ENCODE measurements around the gene FMN1.
A peak's percentile ranks its signal among the peaks of the same experiment; 100 is the strongest.

FMN1 gene

DNA sequence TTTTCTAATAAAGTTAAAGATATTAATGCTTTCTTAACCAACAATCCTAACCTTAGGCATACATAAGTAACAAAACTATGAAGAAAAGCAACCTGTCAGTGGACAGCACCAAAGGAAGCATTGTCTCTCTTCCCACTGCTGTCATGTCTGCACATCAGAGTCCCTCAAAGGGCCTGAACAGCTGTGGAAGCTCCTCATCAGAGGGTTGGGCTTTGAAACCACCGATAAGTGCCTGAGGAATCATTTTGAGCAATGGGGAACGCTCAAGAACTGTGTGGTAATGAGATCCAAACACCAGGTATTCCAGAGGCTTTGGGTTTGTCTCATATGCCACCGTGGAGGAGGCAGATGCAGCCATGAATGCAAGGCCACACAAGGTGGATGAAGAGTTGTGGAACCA, 182.5 kb downstream of the FMN1 start:
- no peaks in the 10 kb centered on the region for H3K27me3 ChIP-seq (ENCODE audit: control insufficient read depth, insufficient read depth, low read length)
- H3K36me3 ChIP-seq (ENCODE audit: control insufficient read depth, insufficient read depth, low read length): no peaks in the 10 kb centered on the region
- H3K9ac ChIP-seq (ENCODE audit: low read depth, low read length): no peak overlapping the region
- H3K9me3 ChIP-seq (ENCODE audit: control insufficient read depth, insufficient read depth, low read length): no peaks in the 10 kb centered on the region
- H3K4me3 ChIP-seq (ENCODE audit: low read depth, low read length): no peak overlapping the region
- H3K4me1 ChIP-seq (ENCODE audit: control insufficient read depth, insufficient read depth, low read length): peaks cover 18% of the 10 kb centered on the region
- no peak overlapping the region for H3K27ac ChIP-seq (ENCODE audit: low read depth, low read length)

DNA sequence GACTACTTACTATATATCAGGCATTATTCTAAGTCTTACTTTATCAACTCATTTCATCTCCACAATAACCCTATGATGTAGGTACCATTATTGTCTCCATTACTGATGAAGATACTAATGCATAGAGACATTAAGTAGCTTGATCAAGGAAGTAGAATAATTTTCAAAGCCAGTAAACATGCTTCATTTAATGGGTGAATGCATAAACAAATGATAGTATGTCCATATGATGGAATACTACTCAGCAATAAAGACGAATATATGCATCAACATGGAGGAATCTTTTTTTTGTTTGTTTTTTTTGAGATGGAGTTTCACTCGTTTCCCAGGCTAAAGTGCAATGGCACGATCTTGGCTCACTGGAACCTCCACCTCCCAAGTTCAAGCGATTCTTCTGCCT, 184.9 kb downstream of the FMN1 start:
- Histone ChIP-seq H3K4me1 (ENCODE audit: control insufficient read depth, insufficient read depth, low read length) (peaks cover 16% of the 10 kb centered on the region), H3K27ac (ENCODE audit: low read depth, low read length) (no peak overlapping the region), H3K9me3 (ENCODE audit: control insufficient read depth, insufficient read depth, low read length) (no peaks in the 10 kb centered on the region), H3K36me3 (ENCODE audit: control insufficient read depth, insufficient read depth, low read length) (no peaks in the 10 kb centered on the region), H3K9ac (ENCODE audit: low read depth, low read length) (no peak overlapping the region), H3K4me3 (ENCODE audit: low read depth, low read length) (no peak overlapping the region), H3K27me3 (ENCODE audit: control insufficient read depth, insufficient read depth, low read length) (no peaks in the 10 kb centered on the region)

DNA sequence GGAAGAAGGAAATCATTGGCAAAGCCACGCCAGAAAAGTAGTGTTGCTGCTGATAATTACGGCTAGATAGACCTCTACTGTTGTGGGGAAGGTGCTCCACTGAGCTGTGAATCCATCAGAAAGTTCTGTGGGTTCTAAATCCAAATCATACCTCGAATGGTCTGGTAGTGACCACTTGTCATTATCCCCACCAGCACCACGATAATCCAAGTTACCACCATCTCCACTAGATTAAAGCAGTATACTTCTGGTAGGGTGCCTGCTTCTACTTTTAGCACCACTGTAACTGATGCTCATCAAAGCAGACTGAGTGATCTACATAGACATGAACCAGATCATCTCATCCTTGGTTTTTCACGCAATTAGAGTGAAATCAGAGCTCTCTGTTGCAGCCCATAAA, 185.5 kb downstream of the FMN1 start:
- no peak overlapping the region for H3K4me3 ChIP-seq (ENCODE audit: low read depth, low read length)
- H3K9me3 ChIP-seq (ENCODE audit: control insufficient read depth, insufficient read depth, low read length): no peaks in the 10 kb centered on the region
- H3K4me1 ChIP-seq (ENCODE audit: control insufficient read depth, insufficient read depth, low read length): peaks cover 16% of the 10 kb centered on the region
- H3K27ac ChIP-seq (ENCODE audit: low read depth, low read length): no peak overlapping the region
- H3K36me3 ChIP-seq (ENCODE audit: control insufficient read depth, insufficient read depth, low read length): no peaks in the 10 kb centered on the region
- H3K9ac ChIP-seq (ENCODE audit: low read depth, low read length): no peak overlapping the region
- H3K27me3 ChIP-seq (ENCODE audit: control insufficient read depth, insufficient read depth, low read length): no peaks in the 10 kb centered on the region

DNA sequence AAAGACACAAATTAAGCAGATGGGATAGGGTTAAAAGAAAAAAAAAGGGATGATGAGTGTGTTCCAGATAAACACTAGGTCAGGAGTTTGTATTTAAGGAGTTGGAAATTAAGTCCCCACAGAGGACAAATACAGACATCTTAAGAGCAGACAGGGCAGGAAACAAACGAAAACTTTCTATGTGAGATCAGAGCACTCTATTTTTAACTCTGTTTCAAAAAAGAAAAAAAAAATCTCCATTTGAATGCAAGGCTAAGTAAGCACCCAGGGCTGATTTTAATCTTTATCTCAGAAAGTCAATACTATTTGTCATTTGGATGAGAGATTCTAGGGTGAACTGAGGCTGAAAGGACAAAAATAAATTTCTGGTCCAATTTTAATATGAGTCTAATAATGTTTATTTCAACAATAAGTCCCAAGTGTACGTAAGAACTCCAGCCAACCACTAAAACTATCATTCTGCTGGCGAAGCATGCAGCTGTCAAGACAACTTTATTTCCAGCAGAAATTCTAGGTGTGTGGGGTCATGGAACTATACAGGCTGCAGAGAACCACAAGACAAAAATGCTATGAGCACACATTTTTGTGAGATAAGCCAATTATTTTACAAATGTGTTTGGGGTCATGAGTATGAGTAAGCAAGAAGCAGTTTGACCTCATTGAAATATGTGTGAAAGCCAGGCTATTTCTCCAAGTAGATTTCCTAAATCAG, 186.1 kb downstream of the FMN1 start:
- Histone ChIP-seq H3K27ac (ENCODE audit: low read depth, low read length) (peak overlapping the region; percentile 32), H3K9me3 (ENCODE audit: control insufficient read depth, insufficient read depth, low read length) (no peaks in the 10 kb centered on the region), H3K36me3 (ENCODE audit: control insufficient read depth, insufficient read depth, low read length) (no peaks in the 10 kb centered on the region), H3K9ac (ENCODE audit: low read depth, low read length) (no peak overlapping the region), H3K4me3 (ENCODE audit: low read depth, low read length) (no peak overlapping the region), H3K27me3 (ENCODE audit: control insufficient read depth, insufficient read depth, low read length) (no peaks in the 10 kb centered on the region), H3K4me1 (ENCODE audit: control insufficient read depth, insufficient read depth, low read length) (peaks cover 16% of the 10 kb centered on the region)

DNA sequence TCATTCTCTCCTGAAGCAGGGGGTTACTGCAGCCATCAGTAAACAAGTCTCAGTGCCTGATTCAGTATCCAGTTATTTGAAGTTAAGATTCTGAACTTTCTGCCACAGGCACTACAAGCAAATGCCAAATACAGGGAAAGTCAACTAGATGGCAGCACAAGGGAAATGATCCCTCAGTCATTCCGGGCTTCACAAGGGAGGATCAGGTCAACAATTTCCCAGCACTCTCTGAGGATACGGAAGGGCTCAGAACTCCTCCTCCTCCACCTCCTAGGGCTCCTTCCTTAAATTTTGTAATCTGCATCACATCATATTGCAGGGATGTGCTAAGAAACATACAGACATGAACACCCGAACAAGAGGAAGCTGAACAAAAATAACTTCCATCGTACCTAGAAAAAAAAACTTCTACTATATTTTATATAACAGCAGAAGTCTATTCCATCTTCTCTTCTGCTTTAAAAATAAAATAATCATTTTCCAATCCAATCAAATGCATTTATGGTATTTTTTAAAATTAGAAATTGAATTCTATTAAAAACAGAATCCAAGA, 187.1 kb downstream of the FMN1 start:
- H3K9ac ChIP-seq (ENCODE audit: low read depth, low read length): no peak overlapping the region
- no peaks in the 10 kb centered on the region for H3K27me3 ChIP-seq (ENCODE audit: control insufficient read depth, insufficient read depth, low read length)
- no peak overlapping the region for H3K4me3 ChIP-seq (ENCODE audit: low read depth, low read length)
- H3K4me1 ChIP-seq (ENCODE audit: control insufficient read depth, insufficient read depth, low read length): peaks cover 16% of the 10 kb centered on the region
- H3K36me3 ChIP-seq (ENCODE audit: control insufficient read depth, insufficient read depth, low read length): no peaks in the 10 kb centered on the region
- H3K9me3 ChIP-seq (ENCODE audit: control insufficient read depth, insufficient read depth, low read length): no peaks in the 10 kb centered on the region
- H3K27ac ChIP-seq (ENCODE audit: low read depth, low read length): peak overlapping the region; percentile 32

DNA sequence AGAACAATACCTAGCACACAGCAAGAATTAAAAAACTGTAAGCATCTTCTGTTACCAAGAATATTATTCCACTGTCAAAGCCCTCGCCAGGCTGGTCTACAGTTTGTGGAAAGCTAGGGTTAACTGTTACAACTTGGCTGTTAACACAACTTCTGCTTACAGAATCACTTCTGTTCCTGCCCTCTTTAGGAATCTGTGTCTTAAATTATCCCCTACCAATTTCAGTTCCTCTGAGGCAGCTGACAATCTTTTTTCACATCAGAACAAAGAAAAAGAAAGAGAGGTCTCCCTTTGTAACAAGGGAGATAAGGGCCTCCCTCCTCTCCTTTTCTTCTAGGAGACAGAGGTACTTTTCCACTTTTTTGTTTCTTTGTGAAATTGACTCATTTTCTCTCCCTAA, 188.9 kb downstream of the FMN1 start:
- no peaks in the 10 kb centered on the region for H3K27me3 ChIP-seq (ENCODE audit: control insufficient read depth, insufficient read depth, low read length)
- H3K4me3 ChIP-seq (ENCODE audit: low read depth, low read length): no peak overlapping the region
- no peaks in the 10 kb centered on the region for H3K9me3 ChIP-seq (ENCODE audit: control insufficient read depth, insufficient read depth, low read length)
- H3K4me1 ChIP-seq (ENCODE audit: control insufficient read depth, insufficient read depth, low read length): peaks cover 16% of the 10 kb centered on the region
- no peaks in the 10 kb centered on the region for H3K36me3 ChIP-seq (ENCODE audit: control insufficient read depth, insufficient read depth, low read length)
- H3K9ac ChIP-seq (ENCODE audit: low read depth, low read length): no peak overlapping the region
- H3K27ac ChIP-seq (ENCODE audit: low read depth, low read length): no peak overlapping the region

DNA sequence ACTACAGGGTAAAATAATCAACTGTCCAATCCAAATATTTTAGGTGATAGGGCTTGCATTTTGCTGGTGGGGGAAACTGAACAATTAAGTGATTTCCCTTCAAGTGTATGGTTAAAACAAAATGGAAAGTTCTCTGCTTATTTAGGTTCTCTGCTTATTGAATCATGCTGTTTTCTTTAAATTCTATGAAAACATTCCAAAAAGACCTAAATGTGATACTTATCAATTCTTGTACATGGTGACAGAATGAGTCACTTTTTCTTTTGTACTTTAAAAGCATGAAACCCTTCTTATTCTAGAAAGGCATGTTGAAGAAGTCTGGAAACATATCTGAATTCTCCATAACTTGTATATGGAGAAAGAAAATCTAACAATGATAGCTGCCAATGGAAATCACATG, 192.6 kb downstream of the FMN1 start:
- Histone ChIP-seq H3K4me3 (ENCODE audit: low read depth, low read length) (no peak overlapping the region), H3K9ac (ENCODE audit: low read depth, low read length) (no peak overlapping the region), H3K4me1 (ENCODE audit: control insufficient read depth, insufficient read depth, low read length) (no peaks in the 10 kb centered on the region), H3K27me3 (ENCODE audit: control insufficient read depth, insufficient read depth, low read length) (no peaks in the 10 kb centered on the region), H3K9me3 (ENCODE audit: control insufficient read depth, insufficient read depth, low read length) (no peaks in the 10 kb centered on the region), H3K27ac (ENCODE audit: low read depth, low read length) (no peak overlapping the region), H3K36me3 (ENCODE audit: control insufficient read depth, insufficient read depth, low read length) (no peaks in the 10 kb centered on the region)

DNA sequence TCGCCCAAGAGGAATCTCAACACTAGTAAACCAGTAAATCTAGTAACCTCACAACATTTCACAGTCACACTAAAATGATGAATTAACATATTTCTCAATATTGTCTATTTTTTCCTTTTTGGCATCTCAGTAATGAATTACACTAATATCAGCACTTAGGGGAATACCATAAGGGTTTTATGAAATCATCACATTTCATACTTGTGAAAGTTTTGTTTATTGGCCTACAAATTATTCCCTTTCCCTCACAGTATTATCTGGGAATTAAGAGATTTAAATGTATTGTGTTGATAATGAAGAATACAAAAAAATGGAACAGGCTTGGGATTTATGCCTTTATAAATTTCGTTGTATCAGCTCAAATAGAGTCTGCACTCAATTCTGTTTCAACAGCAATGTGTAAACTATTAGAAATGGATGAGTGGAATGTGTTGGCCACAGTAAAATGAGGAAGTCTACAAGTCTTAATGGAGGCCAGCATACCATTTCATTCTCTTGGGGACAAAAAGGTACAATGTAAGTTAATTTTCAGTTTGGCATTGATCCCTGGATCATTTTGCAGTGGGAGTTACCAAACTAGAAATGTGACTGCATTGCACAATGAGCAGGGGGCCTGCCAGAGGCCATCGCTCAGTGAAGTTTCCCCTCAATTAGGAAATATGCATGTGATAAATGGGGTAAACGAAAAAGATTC, 195.4 kb downstream of the FMN1 start:
- Histone ChIP-seq H3K27me3 (ENCODE audit: control insufficient read depth, insufficient read depth, low read length) (no peaks in the 10 kb centered on the region), H3K9ac (ENCODE audit: low read depth, low read length) (no peak overlapping the region), H3K36me3 (ENCODE audit: control insufficient read depth, insufficient read depth, low read length) (no peaks in the 10 kb centered on the region), H3K27ac (ENCODE audit: low read depth, low read length) (no peak overlapping the region), H3K4me1 (ENCODE audit: control insufficient read depth, insufficient read depth, low read length) (no peaks in the 10 kb centered on the region), H3K9me3 (ENCODE audit: control insufficient read depth, insufficient read depth, low read length) (no peaks in the 10 kb centered on the region), H3K4me3 (ENCODE audit: low read depth, low read length) (no peak overlapping the region)

DNA sequence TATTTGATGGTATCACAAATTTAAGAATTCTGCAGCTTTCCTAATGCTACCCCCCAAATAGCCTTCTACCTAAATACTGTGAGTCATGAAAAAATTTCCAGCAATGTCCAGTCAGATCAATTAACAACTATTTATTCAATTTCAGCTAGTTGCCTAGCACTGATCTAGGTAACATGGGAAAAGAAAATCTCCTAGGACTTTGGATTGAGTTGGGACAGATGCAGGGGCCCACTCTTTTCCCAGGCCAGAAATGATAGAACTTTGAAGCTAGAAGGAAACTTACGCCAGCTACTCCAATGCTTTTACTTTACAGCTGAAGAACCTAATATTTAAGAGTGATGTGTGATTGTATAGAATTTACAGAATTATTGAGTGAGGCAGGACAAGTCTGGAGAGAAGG, 196.3 kb downstream of the FMN1 start:
- Histone ChIP-seq H3K4me3 (ENCODE audit: low read depth, low read length) (no peak overlapping the region), H3K27ac (ENCODE audit: low read depth, low read length) (no peak overlapping the region), H3K4me1 (ENCODE audit: control insufficient read depth, insufficient read depth, low read length) (peaks cover 4% of the 10 kb centered on the region), H3K36me3 (ENCODE audit: control insufficient read depth, insufficient read depth, low read length) (no peaks in the 10 kb centered on the region), H3K9me3 (ENCODE audit: control insufficient read depth, insufficient read depth, low read length) (no peaks in the 10 kb centered on the region), H3K9ac (ENCODE audit: low read depth, low read length) (no peak overlapping the region), H3K27me3 (ENCODE audit: control insufficient read depth, insufficient read depth, low read length) (no peaks in the 10 kb centered on the region)

DNA sequence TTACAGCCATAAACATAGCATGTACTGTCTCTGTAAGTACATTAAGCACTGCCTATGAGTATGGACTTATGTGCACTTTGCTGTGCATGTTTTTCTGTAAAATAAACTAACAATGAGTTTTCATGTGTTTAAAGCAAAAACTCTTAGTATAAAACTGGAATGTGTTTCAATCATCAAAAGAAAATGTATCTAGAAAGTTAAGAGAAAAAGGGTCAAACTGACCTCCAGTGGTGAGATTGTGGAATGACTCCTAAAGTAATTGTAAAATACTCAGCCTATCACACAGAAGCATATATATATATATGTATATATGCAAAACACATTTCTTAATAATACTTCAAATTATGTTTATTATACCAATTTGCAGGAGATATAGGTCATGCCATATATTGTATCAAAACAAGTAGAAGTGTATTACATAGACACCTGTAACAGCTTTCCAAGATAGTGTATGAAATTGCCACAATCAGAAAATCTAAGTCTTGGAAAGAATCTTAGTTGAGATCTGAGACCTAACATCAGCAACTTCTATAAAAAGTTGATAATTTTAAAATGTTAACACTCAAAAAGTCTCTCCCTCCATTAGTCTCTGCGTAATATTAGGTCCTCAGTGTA, 199.6 kb downstream of the FMN1 start:
- Histone ChIP-seq H3K27me3 (ENCODE audit: control insufficient read depth, insufficient read depth, low read length) (no peaks in the 10 kb centered on the region), H3K9ac (ENCODE audit: low read depth, low read length) (no peak overlapping the region), H3K4me3 (ENCODE audit: low read depth, low read length) (no peak overlapping the region), H3K9me3 (ENCODE audit: control insufficient read depth, insufficient read depth, low read length) (no peaks in the 10 kb centered on the region), H3K36me3 (ENCODE audit: control insufficient read depth, insufficient read depth, low read length) (no peaks in the 10 kb centered on the region), H3K27ac (ENCODE audit: low read depth, low read length) (no peak overlapping the region), H3K4me1 (ENCODE audit: control insufficient read depth, insufficient read depth, low read length) (peaks cover 7% of the 10 kb centered on the region)

DNA sequence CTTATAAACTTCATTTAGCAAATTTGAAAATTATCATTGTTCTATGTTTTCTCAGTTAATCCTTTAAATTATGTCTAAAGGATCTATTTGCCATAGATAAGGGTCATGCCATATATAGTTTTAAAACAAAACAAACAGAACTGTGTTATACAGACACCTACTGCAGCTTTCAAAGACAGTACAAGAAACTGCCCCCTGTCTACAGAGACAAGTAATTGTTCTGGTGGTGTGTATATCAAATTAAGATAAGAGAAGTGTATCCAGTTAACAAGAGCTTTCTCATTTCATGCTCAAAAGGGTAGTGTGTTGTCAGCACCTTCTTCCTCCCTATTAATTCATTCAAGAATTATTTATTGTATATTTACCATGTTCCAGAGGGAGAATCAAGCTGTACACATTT, 201.2 kb downstream of the FMN1 start:
- no peak overlapping the region for H3K9ac ChIP-seq (ENCODE audit: low read depth, low read length)
- no peaks in the 10 kb centered on the region for H3K9me3 ChIP-seq (ENCODE audit: control insufficient read depth, insufficient read depth, low read length)
- peaks cover 7% of the 10 kb centered on the region for H3K4me1 ChIP-seq (ENCODE audit: control insufficient read depth, insufficient read depth, low read length)
- H3K27ac ChIP-seq (ENCODE audit: low read depth, low read length): no peak overlapping the region
- H3K27me3 ChIP-seq (ENCODE audit: control insufficient read depth, insufficient read depth, low read length): no peaks in the 10 kb centered on the region
- no peak overlapping the region for H3K4me3 ChIP-seq (ENCODE audit: low read depth, low read length)
- H3K36me3 ChIP-seq (ENCODE audit: control insufficient read depth, insufficient read depth, low read length): no peaks in the 10 kb centered on the region

All from HUES48 (cell line).